ENCODE results near the gene SPSB2.
A peak's percentile ranks its signal among the peaks of the same experiment; 100 is the strongest.
"Not testable (repeated sequence)": the region's sequence is repeated elsewhere in the genome, so short reads cannot be mapped to it uniquely, and the experiment has no call there.

Gene SPSB2

DNA sequence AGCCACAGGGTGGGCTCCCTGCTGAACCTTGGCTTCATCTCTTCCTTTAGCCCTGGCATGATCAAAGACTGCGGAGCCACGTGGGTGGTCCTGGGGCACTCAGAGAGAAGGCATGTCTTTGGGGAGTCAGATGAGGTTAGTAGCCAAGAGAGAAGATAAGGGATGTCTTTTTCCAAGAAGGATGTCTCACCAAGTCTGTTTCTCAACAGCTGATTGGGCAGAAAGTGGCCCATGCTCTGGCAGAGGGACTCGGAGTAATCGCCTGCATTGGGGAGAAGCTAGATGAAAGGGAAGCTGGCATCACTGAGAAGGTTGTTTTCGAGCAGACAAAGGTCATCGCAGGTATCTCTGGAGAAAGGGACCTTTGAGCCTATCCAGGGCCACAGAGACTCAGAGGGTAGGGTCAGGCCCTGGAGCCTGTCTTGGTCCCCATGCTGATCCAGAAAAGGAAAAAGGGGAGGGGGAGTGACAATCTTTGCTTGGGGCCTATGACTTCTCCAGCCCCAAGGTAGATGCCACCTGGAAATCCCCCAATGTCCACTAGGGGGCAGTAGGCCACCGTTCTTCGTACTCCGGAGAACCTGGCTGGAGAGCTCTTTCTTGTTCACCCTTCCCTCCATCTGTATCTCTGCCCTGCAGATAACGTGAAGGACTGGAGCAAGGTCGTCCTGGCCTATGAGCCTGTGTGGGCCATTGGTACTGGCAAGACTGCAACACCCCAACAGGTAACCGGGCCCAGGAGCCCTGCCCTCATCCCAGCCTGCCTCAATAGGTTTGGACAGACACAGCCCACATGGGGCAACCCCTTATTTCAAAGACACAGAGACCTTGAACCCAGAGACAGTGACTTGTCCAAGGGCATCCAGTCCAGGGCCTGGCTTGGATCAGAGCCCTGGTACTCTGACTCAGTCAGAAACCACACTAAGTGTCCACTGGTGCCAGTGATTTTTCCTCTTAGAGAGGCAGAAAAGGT, 3.8 kb downstream of the SPSB2 start:
- DNase-seq: no peak

DNA sequence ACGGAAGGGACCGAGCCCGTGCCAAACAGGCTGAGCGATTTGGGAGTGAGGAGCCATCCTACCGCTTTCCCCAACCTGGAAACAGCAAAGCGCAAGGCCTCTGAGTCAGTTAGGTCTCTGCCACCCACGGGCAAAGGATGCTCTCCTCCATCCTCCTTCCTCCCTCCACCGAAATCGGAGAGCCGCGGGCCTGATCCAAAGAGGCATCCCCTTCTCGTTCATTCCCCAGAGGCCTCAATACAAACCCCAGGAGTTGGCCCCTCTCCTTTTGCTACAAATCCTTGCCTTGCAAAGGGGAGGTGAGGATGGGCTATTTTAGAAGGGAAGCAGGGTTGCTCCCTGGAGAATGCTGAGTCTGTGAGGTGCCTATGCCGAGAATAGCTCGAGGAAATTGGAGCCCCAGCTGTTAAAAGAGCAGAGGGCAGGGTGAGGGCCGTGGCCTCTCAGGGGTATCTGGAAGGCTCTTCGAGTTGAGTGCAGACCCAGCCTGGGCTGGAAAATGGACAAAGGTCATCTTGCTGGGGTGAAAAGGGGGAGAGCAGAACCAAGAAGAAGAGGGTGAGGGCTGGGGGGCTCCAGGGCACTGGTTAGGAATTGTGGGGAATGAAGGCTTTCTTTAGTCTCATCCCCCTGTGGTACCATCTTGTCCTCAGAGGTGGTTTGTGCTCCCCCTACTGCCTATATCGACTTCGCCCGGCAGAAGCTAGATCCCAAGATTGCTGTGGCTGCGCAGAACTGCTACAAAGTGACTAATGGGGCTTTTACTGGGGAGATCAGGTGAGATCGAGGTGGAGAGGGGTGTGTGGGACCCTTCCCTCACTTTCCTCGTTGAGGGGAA, 4.7 kb downstream of the SPSB2 start:
- DNase-seq: no peak

DNA sequence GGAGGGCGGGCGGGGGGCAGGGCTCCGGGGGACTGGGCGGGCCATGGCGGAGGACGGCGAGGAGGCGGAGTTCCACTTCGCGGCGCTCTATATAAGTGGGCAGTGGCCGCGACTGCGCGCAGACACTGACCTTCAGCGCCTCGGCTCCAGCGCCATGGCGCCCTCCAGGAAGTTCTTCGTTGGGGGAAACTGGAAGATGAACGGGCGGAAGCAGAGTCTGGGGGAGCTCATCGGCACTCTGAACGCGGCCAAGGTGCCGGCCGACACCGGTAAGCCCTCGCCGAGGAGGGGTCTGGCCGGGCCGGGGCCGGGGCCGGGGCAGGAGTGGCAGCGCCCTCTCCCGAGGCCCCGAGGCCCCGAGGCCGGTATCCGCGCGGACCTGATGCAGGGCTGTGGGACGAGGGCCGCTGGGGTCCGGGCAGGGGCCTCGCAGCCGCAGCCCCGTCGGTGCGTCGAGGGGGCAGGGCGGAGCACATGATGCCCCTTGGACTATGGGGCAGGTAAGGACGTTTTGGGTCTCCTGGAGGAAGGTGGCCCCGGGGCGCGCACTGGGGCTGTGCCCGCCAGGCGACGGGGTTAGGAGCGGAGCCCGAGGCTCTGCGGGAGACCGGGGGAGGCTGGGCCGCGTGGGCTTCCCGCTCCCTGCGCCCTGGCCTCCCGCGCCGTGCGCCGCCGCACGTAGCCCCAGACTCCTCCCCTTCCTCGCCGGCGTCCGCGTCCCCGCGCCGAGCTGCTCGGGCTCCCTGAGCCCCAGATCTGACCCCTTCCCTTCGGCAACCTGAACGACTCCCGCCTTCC, 5.5 kb downstream of the SPSB2 start, which contains the start of gene TPI1:
Gene TPI1, plus strand, starts transcription at position 119 of the 798 bp plus-strand sequence. Its CDS starts 36 bp downstream, at position 155.
- peak; percentile 67 for DNase-seq

DNA sequence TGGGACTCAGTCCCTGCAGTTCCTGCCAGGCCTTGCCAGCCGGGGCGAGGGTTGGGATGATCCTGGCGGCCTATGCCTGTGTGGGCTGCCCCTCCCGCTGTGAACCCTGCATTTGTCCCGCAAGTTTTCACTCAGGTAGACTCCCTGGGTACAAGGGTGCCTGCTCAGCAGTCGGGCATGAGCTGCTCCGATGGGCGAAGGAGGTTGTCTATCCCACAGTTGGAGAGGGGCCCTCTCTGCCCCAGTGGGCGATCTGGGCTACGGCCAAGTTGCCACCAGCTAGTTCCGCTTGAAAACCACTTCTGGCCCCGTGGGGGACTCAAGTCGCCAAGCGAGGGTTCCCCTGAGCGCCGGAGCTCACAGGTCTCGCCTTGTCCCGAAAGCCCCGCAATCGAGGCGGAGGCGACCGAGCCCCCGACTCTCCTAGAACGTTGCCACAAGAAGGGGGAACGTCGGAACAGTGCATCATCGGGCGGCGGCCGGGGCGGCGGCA, 6.1 kb downstream of the SPSB2 start:
- DNase-seq: no peak

DNA sequence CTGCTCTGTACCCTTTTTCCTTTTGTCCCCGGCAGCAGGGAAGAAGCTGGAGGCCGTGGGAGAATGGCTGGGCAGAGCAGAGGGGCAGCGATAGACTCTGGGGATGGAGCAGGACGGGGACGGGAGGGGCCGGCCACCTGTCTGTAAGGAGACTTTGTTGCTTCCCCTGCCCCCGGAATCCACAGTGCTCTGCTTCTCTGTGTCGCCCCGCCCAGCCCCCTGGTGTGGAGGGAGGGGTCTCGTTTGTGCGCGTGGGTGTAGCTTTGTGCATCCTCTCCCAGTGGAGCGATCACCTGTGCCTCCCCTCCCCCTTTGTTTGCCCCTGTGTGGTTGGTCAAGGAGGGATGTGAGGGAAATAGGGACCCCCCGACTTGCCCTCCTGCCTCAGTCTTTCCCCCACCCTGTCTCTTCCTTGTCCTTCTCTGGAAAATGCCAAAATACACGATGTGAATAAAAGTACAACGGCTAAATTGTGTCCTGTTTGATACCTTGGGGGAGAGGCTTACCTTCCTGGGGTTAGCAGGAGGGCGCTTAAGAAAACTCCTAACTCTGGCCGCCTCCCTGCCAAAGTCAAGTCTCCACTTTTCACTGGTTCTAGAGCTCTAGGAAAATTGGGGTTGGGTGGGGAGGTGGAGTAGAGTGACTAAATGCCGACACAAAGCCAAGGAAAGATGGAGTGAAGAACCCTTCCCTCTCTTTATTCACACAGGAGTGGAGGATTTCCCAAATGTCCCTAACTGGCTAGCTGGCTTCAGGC, 6.8 kb downstream of the SPSB2 start:
- DNase-seq: no peak

DNA sequence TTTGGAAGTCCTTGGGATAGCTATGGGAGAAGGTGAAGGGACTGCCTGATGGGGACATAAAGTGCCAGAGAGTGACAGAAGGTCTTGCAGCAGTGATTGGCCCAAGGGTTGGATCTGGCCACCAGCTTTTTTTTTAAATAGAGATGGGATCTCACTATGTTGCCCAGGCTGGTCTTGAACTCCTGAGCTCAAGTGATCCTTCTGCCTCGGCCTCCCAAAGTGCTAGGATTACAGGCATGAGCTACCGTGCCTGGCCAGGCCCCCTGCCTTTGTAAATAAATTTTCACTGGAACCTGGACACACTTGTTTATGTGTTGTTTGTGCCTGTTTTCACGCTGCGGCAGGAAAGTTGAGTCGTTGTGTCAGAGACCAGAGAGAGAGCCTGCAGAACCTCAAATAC, 7.8 kb downstream of the SPSB2 start:
- DNase-seq: not testable (repeated sequence)

DNA sequence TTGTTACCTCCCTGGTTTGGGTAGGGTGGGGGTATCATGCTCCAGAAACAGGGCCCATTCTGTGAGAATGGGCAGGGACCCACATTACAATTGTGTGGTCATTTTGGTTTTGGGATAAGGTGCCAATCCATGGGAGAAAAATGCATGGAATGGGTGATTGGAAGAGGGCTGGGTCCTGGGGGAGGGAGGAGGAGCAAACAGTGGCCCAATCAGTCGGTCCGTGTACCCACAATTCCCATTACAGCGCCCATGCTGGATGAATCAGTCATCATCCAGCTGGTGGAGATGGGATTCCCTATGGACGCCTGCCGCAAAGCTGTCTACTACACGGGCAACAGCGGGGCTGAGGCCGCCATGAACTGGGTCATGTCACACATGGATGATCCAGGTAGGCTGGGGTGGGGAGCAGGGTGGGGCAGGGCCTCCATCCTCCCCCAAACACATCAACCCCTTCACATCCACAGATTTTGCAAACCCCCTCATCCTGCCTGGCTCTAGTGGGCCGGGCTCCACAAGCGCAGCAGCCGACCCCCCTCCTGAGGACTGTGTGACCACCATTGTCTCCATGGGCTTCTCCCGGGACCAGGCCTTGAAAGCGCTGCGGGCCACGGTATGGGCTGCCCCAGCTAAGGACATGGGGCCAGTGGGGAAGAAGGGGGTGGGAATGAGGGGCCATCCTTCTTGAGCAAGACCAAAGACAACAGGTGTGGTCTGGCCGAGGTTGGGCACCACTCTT, 9.3 kb downstream of the SPSB2 start:
- no peak for DNase-seq

DNA sequence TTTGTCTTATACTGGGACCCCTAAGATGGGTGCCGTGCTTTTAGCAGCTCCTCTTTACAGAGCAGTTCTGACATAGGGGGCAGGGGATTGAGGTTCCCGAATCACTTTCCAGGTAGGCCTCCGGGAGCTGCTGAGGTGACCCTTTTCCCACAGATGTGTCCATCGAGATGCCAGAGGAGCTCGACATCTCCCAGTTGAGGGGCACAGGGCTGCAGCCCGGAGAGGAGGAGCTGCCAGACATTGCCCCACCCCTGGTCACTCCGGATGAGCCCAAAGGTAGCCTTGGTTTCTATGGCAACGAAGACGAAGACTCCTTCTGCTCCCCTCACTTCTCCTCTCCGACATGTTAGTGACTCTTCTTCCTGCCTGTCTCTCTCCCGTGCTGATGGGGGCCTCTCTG, 10.1 kb downstream of the SPSB2 start:
- DNase-seq: no peak

DNA sequence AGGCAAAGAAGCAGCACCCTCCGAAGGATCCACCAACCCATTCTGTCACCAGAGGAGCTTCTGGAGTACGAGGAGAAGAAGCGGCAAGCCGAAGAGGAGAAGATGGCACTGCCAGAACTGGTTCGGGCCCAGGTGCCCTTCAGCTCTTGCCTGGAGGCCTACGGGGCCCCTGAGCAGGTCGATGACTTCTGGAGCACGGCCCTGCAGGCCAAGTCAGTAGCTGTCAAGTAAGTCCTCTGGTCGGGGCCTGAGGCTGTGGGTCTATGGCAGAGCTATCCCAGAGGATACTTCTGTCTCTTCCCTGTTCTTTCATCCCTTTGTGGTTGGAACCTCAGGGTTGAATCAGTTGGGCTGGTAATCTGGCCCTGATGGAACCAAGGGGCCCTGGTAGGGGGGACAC, 11.7 kb downstream of the SPSB2 start:
- DNase-seq: no peak

DNA sequence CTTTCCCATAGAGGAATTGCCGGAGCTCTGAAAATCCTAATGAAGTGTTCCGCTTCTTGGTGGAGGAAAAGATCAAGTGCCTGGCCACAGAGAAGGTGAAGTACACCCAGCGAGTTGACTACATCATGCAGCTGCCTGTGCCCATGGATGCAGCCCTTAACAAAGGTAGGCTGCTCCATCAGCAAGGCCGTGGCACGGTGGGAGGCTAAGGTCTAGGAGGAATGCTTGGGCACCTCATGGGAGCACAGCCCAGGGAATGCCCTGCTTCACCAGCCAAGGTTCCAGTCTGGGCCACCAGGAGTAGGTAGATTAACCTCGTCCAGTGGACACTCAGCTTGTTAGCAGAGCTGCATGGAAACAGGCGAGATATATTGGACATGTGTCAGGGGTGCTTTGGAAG, 12.2 kb downstream of the SPSB2 start:
- DNase-seq: no peak

DNA sequence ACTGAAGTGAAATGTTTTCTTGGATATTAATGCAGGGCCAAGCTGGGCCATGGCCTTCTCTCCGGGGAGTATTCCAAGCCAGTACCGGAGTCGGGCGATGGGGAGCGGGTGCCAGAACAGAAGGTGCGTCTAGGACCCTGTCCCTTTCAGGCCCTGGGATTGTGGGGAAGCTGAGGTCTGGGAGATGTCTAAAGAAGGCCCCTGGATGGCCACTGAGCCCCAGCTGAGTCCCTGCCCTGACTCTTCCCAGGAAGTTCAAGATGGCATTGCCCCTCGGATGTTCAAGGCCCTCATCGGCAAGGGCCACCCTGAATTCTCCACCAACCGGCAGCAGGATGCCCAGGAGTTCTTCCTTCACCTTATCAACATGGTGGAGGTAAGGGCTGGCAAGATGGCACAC, 13.0 kb downstream of the SPSB2 start:
- DNase-seq: no peak

DNA sequence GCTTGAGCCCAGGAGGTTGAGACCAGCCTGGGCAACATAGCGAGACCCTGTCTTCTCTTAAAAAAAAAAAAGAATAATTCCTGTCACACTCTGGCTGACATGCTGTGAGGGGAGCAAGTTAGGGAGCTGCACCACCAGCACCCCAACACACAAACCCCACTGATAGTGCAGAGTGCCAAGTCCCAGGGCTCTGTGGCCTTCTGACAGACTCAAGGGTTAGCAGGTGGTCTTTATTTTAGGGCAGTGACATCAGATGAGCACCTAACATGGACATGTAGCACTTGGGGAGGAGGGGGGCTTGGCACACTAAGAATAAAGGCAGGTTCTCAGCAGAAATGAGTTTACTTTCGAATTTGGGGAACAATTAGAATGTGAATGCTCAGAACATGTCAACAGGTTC, 14.3 kb downstream of the SPSB2 start:
- DNase-seq: no peak

DNA sequence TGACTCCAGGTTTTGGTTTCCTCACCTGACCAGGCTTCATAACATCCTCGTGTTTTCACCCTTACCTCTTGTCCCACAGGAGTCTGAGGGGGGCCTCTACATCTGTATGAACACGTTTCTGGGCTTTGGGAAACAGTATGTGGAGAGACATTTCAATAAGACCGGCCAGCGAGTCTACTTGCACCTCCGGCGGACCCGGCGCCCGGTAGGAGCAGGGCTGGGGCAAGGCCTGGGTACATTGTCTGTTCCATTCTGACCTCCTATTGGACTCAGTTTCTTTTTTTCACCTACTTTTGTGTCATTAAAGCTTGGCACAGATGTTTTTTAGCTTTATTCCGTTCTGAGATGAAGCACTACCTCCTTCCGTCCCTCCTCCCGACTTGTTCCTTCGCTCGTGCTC, 17.8 kb downstream of the SPSB2 start:
- no peak for DNase-seq

DNA sequence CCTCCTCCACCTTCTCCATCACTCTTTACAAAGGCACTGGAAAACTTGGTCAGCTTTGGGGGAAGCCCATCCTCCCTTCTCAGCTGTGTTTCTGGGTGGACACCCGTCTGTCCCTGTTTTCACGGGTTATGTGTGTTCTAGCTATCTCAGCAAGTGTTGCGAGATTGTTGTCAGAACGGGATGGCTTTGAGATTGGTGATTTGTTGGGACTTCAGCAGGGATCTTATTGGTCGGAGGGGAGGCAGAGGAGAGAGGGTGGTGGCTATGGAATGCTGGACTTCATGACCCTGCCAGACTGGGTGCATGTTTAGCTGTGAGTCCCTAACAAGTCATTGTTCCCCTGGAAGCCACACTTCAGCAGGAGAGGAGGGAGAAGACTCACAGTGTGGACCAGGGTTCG, 19.1 kb downstream of the SPSB2 start:
- DNase-seq: no peak

DNA sequence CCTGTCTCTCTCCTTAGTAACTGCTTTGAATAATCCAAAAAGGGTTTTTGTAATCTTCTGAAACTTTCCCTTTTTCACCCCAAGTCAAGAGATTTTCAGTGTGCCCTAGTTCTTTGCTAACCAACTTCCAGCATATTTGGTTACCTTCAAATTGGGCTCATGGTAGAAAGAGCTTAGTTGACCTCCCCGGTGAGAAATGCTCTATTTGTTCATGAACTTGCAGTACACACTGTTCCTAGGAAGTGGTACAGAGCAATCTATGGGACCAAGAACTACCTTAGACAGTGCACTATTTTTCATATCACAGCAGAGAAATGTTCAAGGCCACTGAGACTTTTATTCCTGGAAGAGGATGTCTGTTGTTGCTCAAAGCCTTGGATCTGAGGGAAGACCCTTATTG, 19.5 kb downstream of the SPSB2 start:
- no peak for DNase-seq

DNA sequence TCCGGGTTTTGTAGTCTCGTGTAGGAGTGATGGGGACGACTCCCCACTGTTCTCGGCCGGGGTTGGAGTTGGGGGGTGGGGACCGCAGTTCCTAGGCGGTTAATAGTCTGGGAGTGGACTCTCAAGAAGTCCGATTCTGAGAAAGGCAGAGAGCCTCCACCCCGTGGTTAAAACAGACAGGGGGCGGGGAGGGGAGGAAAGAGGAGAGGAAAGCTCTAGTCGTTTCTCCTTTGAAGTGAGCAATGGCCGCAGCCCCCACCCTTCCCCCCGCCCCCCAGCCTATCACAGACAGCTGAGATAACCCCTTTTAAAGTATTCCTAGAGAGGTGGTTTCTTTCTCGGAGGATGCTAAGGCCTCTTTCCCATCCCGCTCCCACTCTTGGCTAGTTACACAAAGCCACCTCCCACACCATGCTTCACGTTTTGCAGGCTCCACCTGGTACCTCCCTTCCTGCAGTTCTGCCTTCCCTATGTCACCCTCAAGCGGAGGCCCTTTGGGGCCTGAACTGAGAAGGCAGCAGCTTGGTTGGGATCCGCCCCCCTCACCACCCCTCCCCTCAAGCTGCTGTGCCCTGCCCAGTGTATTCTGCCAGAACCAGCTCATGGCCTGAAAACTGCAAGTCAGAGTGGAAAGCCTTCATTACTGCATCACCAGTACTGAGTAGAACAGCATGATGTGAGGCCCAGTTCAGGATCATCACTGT, 20.3 kb downstream of the SPSB2 start:
- peak; percentile 25 for DNase-seq

DNA sequence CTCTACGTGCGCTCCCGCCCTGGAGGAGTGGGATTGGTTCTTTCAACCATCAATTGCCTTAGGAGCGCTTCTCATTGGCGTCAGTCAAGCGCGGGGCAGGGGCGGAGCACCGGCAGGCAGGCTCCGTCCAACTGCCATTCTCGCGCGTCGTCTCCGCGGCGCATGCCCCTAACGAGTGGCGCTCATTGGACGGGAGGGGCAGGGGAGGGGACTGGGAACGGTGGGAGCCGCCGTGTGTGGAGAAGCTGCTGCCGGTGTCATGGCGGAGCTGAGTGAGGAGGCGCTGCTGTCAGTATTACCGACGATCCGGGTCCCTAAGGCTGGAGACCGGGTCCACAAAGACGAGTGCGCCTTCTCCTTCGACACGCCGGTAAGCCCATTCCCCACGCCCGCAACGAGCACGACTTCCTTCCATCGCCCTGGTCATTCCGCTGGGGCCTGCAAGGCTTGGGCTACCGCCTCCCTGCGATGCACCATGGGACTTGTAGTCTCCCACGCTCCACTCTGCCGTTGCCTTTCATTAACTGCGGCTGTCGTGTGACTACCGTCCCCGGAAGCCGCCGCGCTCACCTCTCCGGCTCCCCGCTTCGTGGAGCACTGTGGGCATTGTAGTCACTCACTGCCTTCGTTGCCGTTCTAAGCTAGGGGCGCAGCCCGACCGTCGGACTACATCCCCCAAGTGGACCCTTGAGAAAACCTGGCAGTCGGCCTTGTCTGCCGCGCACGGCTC, 21.0 kb downstream of the SPSB2 start, which contains the start of gene USP5:
Gene USP5, plus strand, starts transcription at position 230 of the 730 bp plus-strand sequence. Its CDS starts 30 bp downstream, at position 260.
- peak; percentile 97 for DNase-seq

DNA sequence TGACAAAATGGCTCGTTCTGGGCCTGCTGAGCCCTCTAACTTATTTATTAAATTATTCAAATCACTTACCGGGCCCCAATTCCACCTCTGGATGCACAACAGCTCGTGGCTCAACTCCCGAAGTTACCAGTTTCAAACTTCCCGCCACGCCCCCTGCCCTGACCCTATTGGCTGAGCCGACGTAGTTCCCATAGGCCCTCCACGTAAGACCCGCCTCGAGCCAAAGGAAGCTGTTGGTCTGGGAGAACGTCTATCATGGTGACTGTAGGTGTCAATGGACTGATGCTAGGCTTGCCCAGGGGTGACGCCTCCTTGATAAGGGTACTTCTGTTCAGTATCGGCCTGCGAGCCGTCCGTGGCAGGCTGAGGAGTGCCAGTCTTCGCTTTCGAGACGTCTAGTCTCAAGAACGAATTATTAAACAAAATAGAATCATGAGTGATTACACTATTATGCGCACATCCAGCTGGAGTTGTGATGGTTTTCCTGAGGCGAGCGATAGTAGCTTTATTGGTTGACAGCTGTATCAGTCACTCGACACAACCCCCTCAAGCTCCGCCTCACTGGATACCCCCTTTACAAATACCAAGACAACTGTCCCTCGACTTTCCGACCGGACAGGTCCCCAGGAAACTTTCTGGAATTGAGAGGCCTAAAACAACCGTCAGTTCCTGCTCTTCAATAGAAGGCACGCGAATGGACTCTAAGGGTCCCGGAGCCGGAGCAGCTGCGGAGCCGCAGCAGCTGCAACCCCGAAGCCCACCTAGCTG, 21.8 kb downstream of the SPSB2 start, which contains the start of gene CDCA3:
Gene CDCA3, minus strand, starts transcription at position 134 of the 768 bp plus-strand sequence. CDS start 334 bp downstream, outside the sequence.
- DNase-seq: peak; percentile 86

DNA sequence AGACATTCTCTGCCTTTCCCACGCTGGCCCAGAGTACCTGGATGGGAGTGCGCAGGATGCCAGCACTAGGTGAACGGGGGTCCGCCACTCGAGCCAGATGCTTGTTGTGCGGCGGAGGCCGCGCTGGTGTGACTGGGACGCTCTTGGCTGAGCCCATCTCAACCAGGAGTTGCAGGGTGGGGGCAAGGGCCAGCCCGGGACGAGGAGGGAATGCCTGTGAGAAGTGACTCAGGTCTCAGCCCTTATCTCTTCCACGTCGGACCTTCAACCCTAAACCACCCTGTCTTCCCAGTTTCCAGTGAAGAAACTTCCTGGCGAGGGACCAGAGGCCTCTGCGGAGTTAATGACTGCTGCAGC, 22.3 kb downstream of the SPSB2 start:
- DNase-seq: no peak
